SK-N-SH (cell line): Measurements from ENCODE around the gene RAB11FIP5.

Source experiments
- EZH2phosphoT487 ChIP-seq: fragments of 200-600 bp; sonication (generic); IDR thresholded peaks from 2 replicates; pipeline ENCODE4 v1.6.1; 2017; ENCODE audit warnings: low read depth, mixed run types, mild to moderate bottlenecking, antibody characterized with exemption, moderate library complexity, borderline replicate concordance
- FOXM1 ChIP-seq: IDR thresholded peaks from 2 replicates; pipeline ENCODE4 v1.4.0; 2012; ENCODE audit warnings: low read depth, mild to moderate bottlenecking
- GATA2 ChIP-seq: sonication (generic); formaldehyde crosslinking; IDR thresholded peaks from 2 replicates; pipeline ENCODE4 v1.5.0; 2020; ENCODE audit warnings: mild to moderate bottlenecking, missing genetic modification reagents
- NFIC ChIP-seq: IDR thresholded peaks from 2 replicates; pipeline ENCODE4 v1.4.0; 2012; ENCODE audit warnings: borderline replicate concordance
- RAD21 ChIP-seq: IDR thresholded peaks from 2 replicates; pipeline ENCODE4 v1.6.1; 2012; ENCODE audit warnings: mild to moderate bottlenecking, low read length
- TAF1 ChIP-seq: IDR thresholded peaks from 2 replicates; pipeline ENCODE4 v1.6.1; 2012; ENCODE audit warnings: low read depth, mild to moderate bottlenecking, low read length, moderate library complexity, borderline replicate concordance
- TCF12 ChIP-seq: IDR thresholded peaks from 2 replicates; pipeline ENCODE4 v1.4.0; 2012
- TEAD4 ChIP-seq: IDR thresholded peaks from 2 replicates; pipeline ENCODE4 v1.4.0; 2012; ENCODE audit warnings: mild to moderate bottlenecking, borderline replicate concordance; ENCODE audit not compliant: insufficient read depth
- YY1 ChIP-seq: IDR thresholded peaks from 2 replicates; pipeline ENCODE4 v1.4.0; 2012; ENCODE audit warnings: low read depth, mild to moderate bottlenecking
- TF ChIP-seq, protein P1 (sequence below): IDR thresholded peaks from 2 replicates; pipeline ENCODE4 v1.4.0; 2012; ENCODE audit warnings: low read depth
- TF ChIP-seq, protein P2 (sequence below): fragments of 150-350 bp; IDR thresholded peaks from 2 replicates; pipeline ENCODE4 v1.6.1; 2016; ENCODE audit warnings: mild to moderate bottlenecking, low read depth, low read length
- TF ChIP-seq, protein P3 (sequence below): fragments of 200-600 bp; sonication (generic); IDR thresholded peaks from 2 replicates; pipeline ENCODE4 v1.6.1; 2017; ENCODE audit warnings: antibody characterized with exemption, mild to moderate bottlenecking, moderate library complexity
- TF ChIP-seq, protein P4 (sequence below): IDR thresholded peaks from 2 replicates; pipeline ENCODE4 v1.4.0; 2012; ENCODE audit warnings: low read depth, borderline replicate concordance

DNA sequence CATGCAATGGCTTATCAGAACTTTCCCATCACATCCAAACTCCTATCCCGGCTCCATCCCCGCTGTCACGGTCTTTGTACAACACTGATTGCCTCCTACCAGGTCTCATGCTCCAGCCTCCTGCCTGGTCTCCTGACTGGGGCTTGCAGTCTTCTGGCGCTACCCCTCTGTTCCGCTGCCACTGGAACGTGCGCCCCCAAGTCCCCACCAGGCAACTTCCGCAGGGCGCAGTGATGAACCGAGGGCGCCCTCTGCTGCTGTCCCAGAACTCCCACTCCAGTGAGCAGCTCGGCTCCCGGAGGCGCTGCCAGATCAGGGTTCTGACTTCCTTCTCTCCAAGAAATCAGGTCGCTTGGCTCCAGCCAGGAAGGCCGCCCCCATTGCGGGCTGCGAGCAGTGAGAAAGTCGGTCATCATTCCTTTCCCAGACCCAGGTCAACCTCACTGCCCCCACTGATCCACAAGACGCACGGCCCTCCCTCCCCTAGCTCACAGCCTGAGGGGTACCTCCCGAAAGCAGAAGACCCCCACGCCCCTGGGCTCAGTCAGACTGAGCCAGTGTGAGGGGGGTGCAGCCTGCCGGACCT is 43.9 kb upstream of the RAB11FIP5 start:
- TF ChIP-seq GATA2 (CRISPR knock-in tag) = peak; percentile 13; the same call in 1 of the 2 replicates
- TF ChIP-seq TAF1 = no peak
- TF ChIP-seq, protein P1, sequence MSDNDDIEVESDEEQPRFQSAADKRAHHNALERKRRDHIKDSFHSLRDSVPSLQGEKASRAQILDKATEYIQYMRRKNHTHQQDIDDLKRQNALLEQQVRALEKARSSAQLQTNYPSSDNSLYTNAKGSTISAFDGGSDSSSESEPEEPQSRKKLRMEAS = no peak
- TF ChIP-seq, protein P2, sequence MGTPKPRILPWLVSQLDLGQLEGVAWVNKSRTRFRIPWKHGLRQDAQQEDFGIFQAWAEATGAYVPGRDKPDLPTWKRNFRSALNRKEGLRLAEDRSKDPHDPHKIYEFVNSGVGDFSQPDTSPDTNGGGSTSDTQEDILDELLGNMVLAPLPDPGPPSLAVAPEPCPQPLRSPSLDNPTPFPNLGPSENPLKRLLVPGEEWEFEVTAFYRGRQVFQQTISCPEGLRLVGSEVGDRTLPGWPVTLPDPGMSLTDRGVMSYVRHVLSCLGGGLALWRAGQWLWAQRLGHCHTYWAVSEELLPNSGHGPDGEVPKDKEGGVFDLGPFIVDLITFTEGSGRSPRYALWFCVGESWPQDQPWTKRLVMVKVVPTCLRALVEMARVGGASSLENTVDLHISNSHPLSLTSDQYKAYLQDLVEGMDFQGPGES = no peak
- TF ChIP-seq YY1 = no peak
- TF ChIP-seq, protein P3, sequence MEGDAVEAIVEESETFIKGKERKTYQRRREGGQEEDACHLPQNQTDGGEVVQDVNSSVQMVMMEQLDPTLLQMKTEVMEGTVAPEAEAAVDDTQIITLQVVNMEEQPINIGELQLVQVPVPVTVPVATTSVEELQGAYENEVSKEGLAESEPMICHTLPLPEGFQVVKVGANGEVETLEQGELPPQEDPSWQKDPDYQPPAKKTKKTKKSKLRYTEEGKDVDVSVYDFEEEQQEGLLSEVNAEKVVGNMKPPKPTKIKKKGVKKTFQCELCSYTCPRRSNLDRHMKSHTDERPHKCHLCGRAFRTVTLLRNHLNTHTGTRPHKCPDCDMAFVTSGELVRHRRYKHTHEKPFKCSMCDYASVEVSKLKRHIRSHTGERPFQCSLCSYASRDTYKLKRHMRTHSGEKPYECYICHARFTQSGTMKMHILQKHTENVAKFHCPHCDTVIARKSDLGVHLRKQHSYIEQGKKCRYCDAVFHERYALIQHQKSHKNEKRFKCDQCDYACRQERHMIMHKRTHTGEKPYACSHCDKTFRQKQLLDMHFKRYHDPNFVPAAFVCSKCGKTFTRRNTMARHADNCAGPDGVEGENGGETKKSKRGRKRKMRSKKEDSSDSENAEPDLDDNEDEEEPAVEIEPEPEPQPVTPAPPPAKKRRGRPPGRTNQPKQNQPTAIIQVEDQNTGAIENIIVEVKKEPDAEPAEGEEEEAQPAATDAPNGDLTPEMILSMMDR = peak; percentile 87
- TF ChIP-seq TCF12 = no peak
- TF ChIP-seq TEAD4 = no peak
- TF ChIP-seq EZH2phosphoT487 = no peak
- TF ChIP-seq, protein P4, sequence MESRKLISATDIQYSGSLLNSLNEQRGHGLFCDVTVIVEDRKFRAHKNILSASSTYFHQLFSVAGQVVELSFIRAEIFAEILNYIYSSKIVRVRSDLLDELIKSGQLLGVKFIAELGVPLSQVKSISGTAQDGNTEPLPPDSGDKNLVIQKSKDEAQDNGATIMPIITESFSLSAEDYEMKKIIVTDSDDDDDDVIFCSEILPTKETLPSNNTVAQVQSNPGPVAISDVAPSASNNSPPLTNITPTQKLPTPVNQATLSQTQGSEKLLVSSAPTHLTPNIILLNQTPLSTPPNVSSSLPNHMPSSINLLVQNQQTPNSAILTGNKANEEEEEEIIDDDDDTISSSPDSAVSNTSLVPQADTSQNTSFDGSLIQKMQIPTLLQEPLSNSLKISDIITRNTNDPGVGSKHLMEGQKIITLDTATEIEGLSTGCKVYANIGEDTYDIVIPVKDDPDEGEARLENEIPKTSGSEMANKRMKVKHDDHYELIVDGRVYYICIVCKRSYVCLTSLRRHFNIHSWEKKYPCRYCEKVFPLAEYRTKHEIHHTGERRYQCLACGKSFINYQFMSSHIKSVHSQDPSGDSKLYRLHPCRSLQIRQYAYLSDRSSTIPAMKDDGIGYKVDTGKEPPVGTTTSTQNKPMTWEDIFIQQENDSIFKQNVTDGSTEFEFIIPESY = no peak
- no peak for TF ChIP-seq NFIC
- TF ChIP-seq FOXM1 = no peak
- TF ChIP-seq RAD21 = peak; percentile 92
